Measurements from ENCODE around the gene CEP295NL. TPM values are rescaled to one million over a fixed set of nuclear protein-coding genes. Genes with fewer than 3 reads are reported as not detected.
A peak's percentile ranks its signal among the peaks of the same experiment; 100 is the strongest.

Gene CEP295NL
- total and polyA plus RNA-seq, 2 of the 13 experiments (the other 11 are each of a cell fraction or from before 2014, with no cell fraction given) = not detected

- TF ChIP-seq, protein P1, sequence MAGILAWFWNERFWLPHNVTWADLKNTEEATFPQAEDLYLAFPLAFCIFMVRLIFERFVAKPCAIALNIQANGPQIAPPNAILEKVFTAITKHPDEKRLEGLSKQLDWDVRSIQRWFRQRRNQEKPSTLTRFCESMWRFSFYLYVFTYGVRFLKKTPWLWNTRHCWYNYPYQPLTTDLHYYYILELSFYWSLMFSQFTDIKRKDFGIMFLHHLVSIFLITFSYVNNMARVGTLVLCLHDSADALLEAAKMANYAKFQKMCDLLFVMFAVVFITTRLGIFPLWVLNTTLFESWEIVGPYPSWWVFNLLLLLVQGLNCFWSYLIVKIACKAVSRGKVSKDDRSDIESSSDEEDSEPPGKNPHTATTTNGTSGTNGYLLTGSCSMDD (CRISPR knock-in tag; IDR thresholded peaks at IDR 0.05) = no peak
- no peak for TF ChIP-seq MBD4 (IDR thresholded peaks at IDR 0.05; ENCODE audit: borderline replicate concordance, low read length)
- TF ChIP-seq EEA1 (CRISPR knock-in tag; IDR thresholded peaks at IDR 0.05; ENCODE audit: borderline replicate concordance) = no peak
- no peak for TF ChIP-seq KMT2B (CRISPR knock-in tag; IDR thresholded peaks at IDR 0.05)
- TF ChIP-seq PCBP2 (optimal IDR thresholded peaks at IDR 0.05; ENCODE audit: low read depth, low read length, poor library complexity, severe bottlenecking) = no peak
- TF ChIP-seq ZBTB8A (CRISPR knock-in tag; IDR thresholded peaks at IDR 0.05; ENCODE audit: borderline replicate concordance, low read depth) = no peak
- no peak for TF ChIP-seq EED (CRISPR knock-in tag; IDR thresholded peaks at IDR 0.05)
- TF ChIP-seq ZNF549 (CRISPR knock-in tag; IDR thresholded peaks at IDR 0.05) = no peak
- no peak for TF ChIP-seq MTA3 (CRISPR knock-in tag; IDR thresholded peaks at IDR 0.05)
- TF ChIP-seq RFX3 (CRISPR knock-in tag; IDR thresholded peaks at IDR 0.05) = no peak
- no peak for TF ChIP-seq SATB2 (CRISPR knock-in tag; IDR thresholded peaks at IDR 0.05)
- TF ChIP-seq TAF1 (CRISPR knock-in tag; IDR thresholded peaks at IDR 0.05) = peak; percentile 59
- no peak for TF ChIP-seq TFAP4 (IDR thresholded peaks at IDR 0.05; ENCODE audit: borderline replicate concordance, low read depth)
- no peak for TF ChIP-seq CREB1 (IDR thresholded peaks at IDR 0.05)
- no peak for TF ChIP-seq CREB1 (CRISPR knock-in tag; IDR thresholded peaks at IDR 0.05)
- no peak for TF ChIP-seq ZNF547 (CRISPR knock-in tag; IDR thresholded peaks at IDR 0.05)
- TF ChIP-seq ZNF101 (CRISPR knock-in tag; IDR thresholded peaks at IDR 0.05; ENCODE audit: borderline replicate concordance, low read depth) = no peak
- no peak for TF ChIP-seq REXO4 (CRISPR knock-in tag; IDR thresholded peaks at IDR 0.05; ENCODE audit: borderline replicate concordance)
- TF ChIP-seq NKX3-1 (CRISPR knock-in tag; IDR thresholded peaks at IDR 0.05) = no peak
- no peak for TF ChIP-seq ZNF501 (CRISPR knock-in tag; IDR thresholded peaks at IDR 0.05)
- TF ChIP-seq PHB2 (IDR thresholded peaks at IDR 0.05; ENCODE audit: partially characterized antibody) = no peak
- TF ChIP-seq ETV5 (CRISPR knock-in tag; IDR thresholded peaks at IDR 0.05; ENCODE audit: borderline replicate concordance) = no peak
- TF ChIP-seq ZNF775 (CRISPR knock-in tag; IDR thresholded peaks at IDR 0.05; ENCODE audit: borderline replicate concordance) = no peak
- TF ChIP-seq ZNF230 (CRISPR knock-in tag; IDR thresholded peaks at IDR 0.05) = 0 out of 2 replicates have a peak, but pooled peaks have one; percentile 8
- no peak for TF ChIP-seq FOXK2 (IDR thresholded peaks at IDR 0.05)
- 0 out of 2 replicates have a peak, but pooled peaks have one; percentile 42 for TF ChIP-seq ZNF263 (CRISPR knock-in tag; IDR thresholded peaks at IDR 0.05)
- TF ChIP-seq ZNF761 (CRISPR knock-in tag; conservative IDR thresholded peaks at IDR 0.05) = no peak
- TF ChIP-seq ZNF224 (CRISPR knock-in tag; IDR thresholded peaks at IDR 0.05) = no peak
- 0 out of 2 replicates have a peak, but pooled peaks have one; percentile 42 for TF ChIP-seq HOXA5 (CRISPR knock-in tag; IDR thresholded peaks at IDR 0.05)
- TF ChIP-seq ZNF800 (CRISPR knock-in tag; IDR thresholded peaks at IDR 0.05) = no peak
These were observed 22.2 kb upstream of the CEP295NL start, which contains the start of gene TIMP2 (continued) for GRCh38 chr17:78925234-78925633.

All from HepG2 (cell line).